HG03108 (cell line): Measurements from ENCODE around the gene NKX3-2.

Source experiments
- ATAC-seq: cut with Tn5 transposase; IDR thresholded peaks from one replicate; pipeline ENCODE4 v1.9.1; 2021; ENCODE audit warnings: moderate library complexity; ENCODE audit not compliant: unreplicated experiment

The NKX3-2 gene

DNA sequence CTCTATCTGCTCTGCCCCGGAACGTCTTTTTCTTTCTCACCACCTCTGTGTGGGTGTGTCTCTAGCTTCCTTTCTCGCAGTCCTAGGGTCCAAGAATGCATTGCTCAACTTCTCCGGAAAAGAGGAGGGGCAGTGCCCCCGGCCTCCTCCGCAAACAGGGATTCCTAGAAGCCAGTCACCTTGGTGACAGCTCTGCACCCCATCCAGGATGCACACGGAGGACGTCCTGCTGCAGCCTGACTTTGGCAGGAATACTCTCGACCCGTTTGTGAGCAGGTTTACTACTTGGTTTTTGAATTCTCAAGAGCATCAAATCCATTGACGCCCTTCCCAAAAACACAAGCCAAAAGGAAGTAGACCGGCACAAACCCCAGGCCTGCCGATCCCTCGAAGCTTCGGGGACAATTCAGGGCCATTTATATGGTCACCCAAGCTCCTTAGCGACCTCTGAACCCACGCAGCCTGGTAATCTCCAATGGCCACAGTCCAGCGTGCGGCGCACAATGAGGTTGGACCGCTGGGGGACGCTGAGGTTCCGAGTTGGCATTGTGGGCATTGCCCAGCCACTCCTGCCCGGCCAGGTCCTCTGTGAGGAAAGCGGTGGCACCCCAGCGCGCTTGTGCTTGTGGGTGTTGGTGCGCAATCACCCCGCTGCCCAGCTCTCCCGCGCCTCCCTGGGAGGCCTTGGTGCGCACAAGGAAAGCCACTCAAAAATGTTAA is 9.8 kb downstream of the NKX3-2 start:
- no peak for ATAC-seq

GRCh38 chr4:13533670-13534343 is 10.5 kb downstream of the NKX3-2 start:
- ATAC-seq, result no peak

- no peak for ATAC-seq
Measured at GRCh38 chr4:13531625-13531998, 12.7 kb downstream of the NKX3-2 start.

DNA sequence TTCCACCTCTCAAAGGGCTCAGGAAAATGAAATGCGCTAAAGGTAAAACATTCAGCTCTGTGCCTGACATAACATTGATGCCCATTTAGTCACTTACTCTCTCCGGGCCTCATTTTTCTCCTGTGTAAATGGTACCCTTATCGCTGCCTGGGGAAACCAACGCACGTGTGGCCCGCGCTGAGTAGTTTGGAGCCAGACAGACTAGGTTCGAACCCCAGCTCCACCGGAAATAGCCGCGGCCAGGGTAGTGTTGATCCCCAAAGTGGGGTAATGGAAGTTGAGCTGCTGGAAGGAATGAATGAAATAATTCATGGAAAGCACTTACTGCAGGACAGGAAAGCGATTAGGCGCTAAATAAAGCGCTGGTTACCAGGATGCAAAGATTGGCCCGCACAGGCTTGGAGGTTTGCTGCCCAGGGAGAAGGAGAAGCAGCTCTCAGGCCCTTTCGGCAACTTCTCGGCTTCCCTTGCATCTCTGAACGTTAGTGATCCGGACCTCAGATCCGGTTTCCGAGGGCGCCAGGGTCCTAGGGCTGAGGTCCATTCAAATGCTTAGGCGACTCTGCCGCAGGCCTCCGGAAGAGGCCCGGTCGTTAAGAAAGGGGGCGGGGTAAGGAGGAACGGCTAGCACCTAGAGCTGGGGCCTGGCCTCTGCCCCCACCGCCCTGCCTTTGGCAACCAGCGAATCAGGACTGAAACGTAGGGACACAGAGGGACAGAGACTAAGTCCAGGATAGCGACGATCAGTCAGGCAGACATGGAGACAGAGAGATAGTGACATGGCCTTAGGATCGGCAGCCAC is 13.3 kb downstream of the NKX3-2 start:
- no peak for ATAC-seq

- ATAC-seq, result no peak
Measured at GRCh38 chr4:13529128-13529919, 15.0 kb downstream of the NKX3-2 start.

DNA sequence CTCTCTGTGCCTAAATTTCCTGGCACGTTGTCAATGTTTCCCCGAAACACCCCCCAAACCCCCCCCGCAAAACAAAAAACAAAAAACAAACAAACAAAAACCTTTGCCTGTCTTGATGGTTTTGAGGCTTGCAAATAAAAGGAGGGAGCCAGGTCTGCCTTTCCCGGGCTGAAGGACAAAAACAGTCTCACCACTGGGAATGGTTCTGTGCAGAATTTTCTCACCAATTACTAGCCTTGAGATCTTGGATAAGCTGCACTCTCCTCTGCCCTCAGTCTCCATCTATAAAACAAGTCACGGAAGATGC is 15.5 kb downstream of the NKX3-2 start:
- no peak for ATAC-seq

DNA sequence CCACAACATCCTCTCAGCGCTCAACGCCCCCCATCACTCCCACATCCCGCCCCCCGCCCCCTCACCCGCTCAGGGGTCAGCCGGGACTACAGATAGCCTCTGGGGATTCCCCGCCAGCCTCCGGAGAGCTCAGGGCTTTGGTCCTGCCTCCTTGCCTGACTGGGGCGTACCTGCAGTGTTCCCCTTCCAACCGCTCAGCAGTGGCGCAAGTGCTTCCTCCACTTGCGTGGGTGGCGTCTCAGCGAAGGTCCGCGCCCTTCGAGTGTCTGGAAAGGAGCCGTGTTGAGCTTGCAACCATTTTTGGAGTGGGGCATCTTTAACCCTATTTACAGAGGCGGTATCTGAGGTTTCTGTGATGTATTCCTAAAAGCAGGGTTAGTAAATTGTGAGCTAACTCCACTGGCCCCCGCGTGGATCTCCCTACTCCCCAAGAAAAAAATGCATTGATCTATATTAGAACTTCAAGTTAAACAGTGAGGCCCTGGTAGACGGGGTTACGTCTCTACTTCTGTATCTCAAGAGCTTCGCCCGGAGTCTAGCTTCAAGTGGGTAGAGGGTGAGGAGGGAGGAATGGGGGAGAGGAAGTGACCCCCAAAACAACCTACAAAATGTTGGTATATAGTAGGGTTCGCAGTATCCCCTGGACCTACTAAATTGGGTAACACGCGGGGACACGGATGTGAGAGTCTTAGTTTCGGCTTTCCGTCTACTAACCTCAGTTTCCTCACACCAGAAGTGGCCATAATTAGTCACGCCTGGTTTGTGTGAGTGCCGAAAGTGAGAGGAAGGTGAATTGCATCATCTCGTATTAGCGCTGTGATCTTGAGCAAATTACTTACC is 16.1 kb downstream of the NKX3-2 start:
- ATAC-seq, result peak; percentile 83

- no peak for ATAC-seq
Measured at GRCh38 chr4:13527192-13527980, 16.9 kb downstream of the NKX3-2 start.

- ATAC-seq, result no peak
Measured at GRCh38 chr4:13526658-13527057, 17.6 kb downstream of the NKX3-2 start.

DNA sequence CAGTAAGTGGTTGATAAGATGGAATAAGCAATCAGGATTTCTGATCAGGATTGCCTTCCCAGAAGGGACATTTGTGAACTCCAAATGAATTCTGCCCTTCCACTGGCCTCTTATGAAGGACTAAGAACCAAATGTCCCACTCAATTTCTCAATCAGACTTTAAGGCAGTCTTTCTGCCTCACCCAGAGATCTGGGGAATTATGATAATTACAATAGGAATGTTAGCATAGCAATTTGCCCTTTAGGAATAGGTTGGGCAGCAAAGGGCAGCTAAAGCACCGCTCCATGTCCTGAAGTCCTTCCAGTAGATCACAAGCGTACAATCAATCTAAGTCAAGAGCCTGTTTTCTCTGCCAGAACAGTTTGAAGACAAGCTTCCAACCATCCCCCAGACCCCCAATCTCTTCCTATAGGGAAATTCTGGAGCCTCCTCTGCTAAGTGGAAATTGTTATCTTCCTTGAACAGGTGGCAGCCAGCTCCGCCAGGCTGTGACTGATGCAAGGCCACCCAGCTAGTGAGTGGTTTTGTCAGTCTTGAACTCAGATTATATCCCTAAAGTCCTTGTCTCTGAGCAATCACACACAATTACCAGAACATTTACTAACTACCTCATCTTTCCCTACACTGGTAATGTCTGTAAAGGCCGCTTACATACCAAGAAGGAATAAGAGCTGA is 18.6 kb downstream of the NKX3-2 start:
- no peak for ATAC-seq

GRCh38 chr4:13524504-13525243 is 19.6 kb downstream of the NKX3-2 start:
- ATAC-seq, result no peak

DNA sequence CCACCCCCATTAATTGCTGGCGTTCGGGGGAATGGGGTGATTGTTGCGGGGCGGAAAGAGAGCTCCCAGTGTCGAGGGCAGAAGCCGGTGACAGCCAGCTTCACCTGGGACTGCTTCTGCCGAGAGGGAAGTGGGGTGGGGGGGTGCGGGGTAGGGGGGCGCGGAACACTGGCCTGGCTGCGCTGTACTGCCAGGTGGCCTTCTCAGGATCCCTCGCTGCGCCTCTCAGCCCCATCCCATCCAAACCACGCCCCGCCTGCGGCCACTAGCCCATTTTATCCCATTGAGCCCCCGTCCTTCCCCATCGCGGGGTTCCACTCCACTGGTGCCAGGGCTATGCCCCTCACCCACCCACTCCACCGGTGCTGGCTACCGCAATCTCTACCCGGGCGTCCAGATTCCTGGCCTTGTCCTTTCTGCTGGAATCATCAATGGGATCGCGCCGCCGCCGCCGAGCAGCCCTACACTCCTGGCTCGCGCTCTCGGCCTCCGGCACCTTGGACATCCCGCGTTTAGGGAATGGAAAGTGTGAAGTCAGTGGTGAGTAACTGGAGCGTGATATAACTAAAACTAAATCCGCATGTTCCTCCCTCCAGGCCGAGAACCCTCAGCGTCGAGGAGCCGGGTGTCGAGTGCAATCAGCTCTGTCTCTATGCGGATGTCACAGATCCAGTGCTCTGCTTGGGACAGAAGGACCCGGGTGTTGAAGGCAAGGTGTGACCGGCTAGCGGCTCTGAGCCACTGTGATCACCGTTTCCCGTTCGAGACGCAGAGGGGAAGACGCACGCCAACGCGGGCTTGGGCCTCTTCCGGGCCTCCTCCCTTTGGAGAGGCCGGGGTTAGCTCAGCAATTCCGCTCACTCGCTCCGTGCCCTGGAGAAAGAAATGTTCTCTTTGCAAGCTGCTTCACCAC is 20.5 kb downstream of the NKX3-2 start:
- ATAC-seq, result no peak

DNA sequence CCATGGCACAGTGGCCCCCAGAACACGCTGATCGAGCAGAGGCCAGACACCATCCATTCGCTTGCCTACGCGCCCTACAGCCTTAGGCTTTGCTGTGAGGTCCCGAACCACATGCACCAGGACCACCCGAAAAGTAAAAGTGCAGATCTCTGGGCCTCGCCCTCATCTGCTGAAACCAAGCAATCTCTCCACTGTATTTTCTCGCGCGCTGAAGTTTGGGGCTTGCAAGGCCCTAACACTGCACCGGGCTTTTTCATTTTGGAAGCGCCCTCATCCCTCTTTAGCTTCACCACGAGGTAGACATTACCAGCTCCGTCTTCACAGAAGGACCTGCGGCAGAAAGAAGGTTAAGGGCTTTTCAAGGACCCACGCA is 21.2 kb downstream of the NKX3-2 start:
- ATAC-seq, result no peak

DNA sequence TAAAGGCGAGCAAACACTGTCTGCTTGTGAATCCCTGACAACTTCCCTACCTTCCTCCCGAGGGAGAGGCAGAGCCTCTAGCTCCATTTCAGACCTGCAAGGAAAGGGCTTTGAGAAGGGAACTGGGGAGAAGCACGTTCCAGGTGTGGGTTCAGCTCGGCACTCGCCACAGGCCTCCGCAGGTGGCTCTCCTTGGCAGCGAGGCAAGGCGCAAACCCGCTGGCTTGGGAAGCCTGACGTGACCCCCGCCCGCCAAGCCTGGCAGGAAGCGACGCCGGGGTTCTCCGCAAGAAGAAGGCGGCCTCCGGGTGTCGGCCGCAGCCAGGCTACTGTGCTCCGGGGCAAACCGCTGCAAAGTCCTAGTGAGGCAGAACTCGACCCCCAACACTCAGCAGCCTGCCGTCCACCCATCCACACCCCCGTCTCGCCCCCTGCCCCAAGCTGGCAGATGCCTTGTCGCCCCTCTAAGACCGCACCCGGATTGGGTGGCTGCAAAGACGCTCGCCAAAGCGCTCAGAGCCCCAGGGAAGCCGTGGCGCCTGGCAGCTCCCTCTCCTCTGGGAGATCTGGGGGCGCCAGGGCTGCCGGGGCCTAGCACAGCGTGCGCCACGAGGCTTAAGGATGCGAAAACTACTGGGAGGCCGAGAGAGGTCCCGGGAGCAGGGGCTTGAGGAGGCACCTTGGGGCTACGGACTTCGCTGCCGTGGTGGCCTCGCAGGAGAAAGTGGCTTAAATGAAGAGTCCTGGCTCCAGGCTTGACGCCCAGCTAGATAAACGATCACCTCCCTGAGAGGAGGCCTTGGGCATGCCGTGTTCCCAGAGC is 21.8 kb downstream of the NKX3-2 start:
- no peak for ATAC-seq

DNA sequence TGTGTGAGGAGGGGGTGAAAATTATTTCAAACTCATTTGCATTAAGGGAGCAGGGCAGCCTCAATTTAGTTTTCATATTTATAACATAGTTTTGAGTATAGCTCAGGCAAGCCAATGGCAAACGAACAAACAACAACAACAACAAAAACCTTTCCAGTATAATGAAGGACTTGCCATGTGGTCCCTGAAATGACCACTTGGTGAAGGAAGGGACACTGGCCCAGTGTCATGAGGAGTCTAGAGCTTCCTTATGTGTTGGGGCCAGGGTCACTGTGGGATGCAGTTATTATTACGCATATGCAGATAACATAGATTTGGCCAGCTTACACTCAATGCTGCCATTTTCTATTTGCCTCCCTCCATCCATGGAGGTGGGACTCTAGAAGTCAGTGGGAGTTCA is 23.3 kb downstream of the NKX3-2 start:
- no peak for ATAC-seq

GRCh38 chr4:13516315-13516860 is 27.9 kb downstream of the NKX3-2 start:
- no peak for ATAC-seq
